GM12864 (cell line): ENCODE measurements around the gene ZSWIM6.

ENCODE experiments used
- DNase-seq: peaks from one replicate; pipeline ENCODE4 v3.0.0-alpha.2; 2011; ENCODE audit warnings: low read depth
- H3K4me3 ChIP-seq: 2 replicates; pipeline ENCODE4 v1.5.1; 2011; ENCODE audit warnings: mild to moderate bottlenecking, low read depth, low read length, control low read depth
- CTCF ChIP-seq: IDR thresholded peaks from 2 replicates; pipeline ENCODE4 v1.5.1; 2011; ENCODE audit warnings: low read depth, mild to moderate bottlenecking, moderate library complexity, low read length, control low read depth, inconsistent platforms; ENCODE audit errors: missing control alignments

Gene ZSWIM6

GRCh38 chr5:61569353-61569752, 237.3 kb downstream of the ZSWIM6 start:
- no peak overlapping the region for H3K4me3 ChIP-seq
- no peak for DNase-seq
- TF ChIP-seq CTCF: no peak

- no peak overlapping the region for H3K4me3 ChIP-seq
- no peak for TF ChIP-seq CTCF
- DNase-seq: no peak
Measured at GRCh38 chr5:61570767-61571166, 238.7 kb downstream of the ZSWIM6 start.

- H3K4me3 ChIP-seq: no peak overlapping the region
- DNase-seq: no peak
- no peak for TF ChIP-seq CTCF
Measured at GRCh38 chr5:61572959-61573358, 240.9 kb downstream of the ZSWIM6 start.

GRCh38 chr5:61575103-61575502, 243.0 kb downstream of the ZSWIM6 start:
- H3K4me3 ChIP-seq: no peak overlapping the region
- TF ChIP-seq CTCF: no peak
- DNase-seq: no peak

GRCh38 chr5:61575581-61575980, 243.5 kb downstream of the ZSWIM6 start:
- no peak overlapping the region for H3K4me3 ChIP-seq
- no peak for DNase-seq
- no peak for TF ChIP-seq CTCF

GRCh38 chr5:61576556-61576955, 244.5 kb downstream of the ZSWIM6 start:
- H3K4me3 ChIP-seq: no peak overlapping the region
- no peak for TF ChIP-seq CTCF
- DNase-seq: no peak

GRCh38 chr5:61578858-61579503, 246.9 kb downstream of the ZSWIM6 start:
- no peak for TF ChIP-seq CTCF

More at GRCh38 chr5:61578858-61579503, 246.9 kb downstream of the ZSWIM6 start:
- H3K4me3 ChIP-seq: no peak overlapping the region
- DNase-seq: no peak
